HepG2 (cell line): ENCODE results near the gene GBE1. TPM values are rescaled to one million over a fixed set of nuclear protein-coding genes. Genes with fewer than 3 reads are reported as not detected.

Experiments
- ATM ChIP-seq: fragments of 450-650 bp; IDR thresholded peaks from 2 replicates; pipeline ENCODE4 v1.7.1; 2017; ENCODE audit warnings: mild to moderate bottlenecking, borderline replicate concordance
- CBX1 ChIP-seq: IDR thresholded peaks from one replicate; pipeline ENCODE4 v1.6.1; 2016; ENCODE audit warnings: antibody characterized with exemption, low read depth
- GATAD1 ChIP-seq: IDR thresholded peaks from 2 replicates; pipeline ENCODE4 v1.6.1; 2016; ENCODE audit warnings: missing genetic modification reagents, missing compliant biosample characterization
- JUND ChIP-seq: sonication (generic); formaldehyde crosslinking; IDR thresholded peaks from 2 replicates; pipeline ENCODE4 v1.8.0; 2022; ENCODE audit warnings: mild to moderate bottlenecking, missing genetic modification reagents
- MAFF ChIP-seq: IDR thresholded peaks from 2 replicates; pipeline ENCODE4 v1.6.1; 2011; ENCODE audit warnings: low read depth, low read length, improper control_type of control experiment
- NAIF1 ChIP-seq: sonication (generic); formaldehyde crosslinking; IDR thresholded peaks from 2 replicates; pipeline ENCODE4 v1.5.0; 2020; ENCODE audit warnings: mild to moderate bottlenecking, missing genetic modification reagents, borderline replicate concordance
- NFATC3 ChIP-seq: sonication (generic); formaldehyde crosslinking; IDR thresholded peaks from 2 replicates; pipeline ENCODE4 v1.5.1; 2020; ENCODE audit warnings: mild to moderate bottlenecking, missing genetic modification reagents
- NPAS2 ChIP-seq: sonication (generic); formaldehyde crosslinking; IDR thresholded peaks from 2 replicates; pipeline ENCODE4 v1.8.0; 2022; ENCODE audit warnings: mild to moderate bottlenecking, missing genetic modification reagents, borderline replicate concordance
- PITX1 ChIP-seq: sonication (generic); formaldehyde crosslinking; IDR thresholded peaks from 2 replicates; pipeline ENCODE4 v1.5.1; 2020; ENCODE audit warnings: mild to moderate bottlenecking, missing genetic modification reagents
- YEATS4 ChIP-seq: sonication (generic); formaldehyde crosslinking; IDR thresholded peaks from 2 replicates; pipeline ENCODE4 v1.4.0; 2020; ENCODE audit warnings: missing genetic modification reagents, borderline replicate concordance
- ZFAT ChIP-seq: sonication (generic); formaldehyde crosslinking; conservative IDR thresholded peaks from 2 replicates; pipeline ENCODE4 v1.8.1; 2023; ENCODE audit warnings: missing genetic modification reagents, inconsistent platforms
- ZNF350 ChIP-seq: sonication (generic); formaldehyde crosslinking; IDR thresholded peaks from 2 replicates; pipeline ENCODE4 v1.4.0; 2020; ENCODE audit warnings: mild to moderate bottlenecking, low read depth, missing genetic modification reagents, borderline replicate concordance
- ZNF367 ChIP-seq: sonication (generic); formaldehyde crosslinking; IDR thresholded peaks from 2 replicates; pipeline ENCODE4 v1.4.0; 2020; ENCODE audit warnings: missing genetic modification reagents, borderline replicate concordance
- ZNF780A ChIP-seq: sonication (generic); formaldehyde crosslinking; IDR thresholded peaks from 2 replicates; pipeline ENCODE4 v1.8.0; 2022; ENCODE audit warnings: mild to moderate bottlenecking, missing genetic modification reagents, moderate library complexity
- ZNF790 ChIP-seq: sonication (generic); formaldehyde crosslinking; IDR thresholded peaks from 2 replicates; pipeline ENCODE4 v1.8.0; 2022; ENCODE audit warnings: missing genetic modification reagents, mild to moderate bottlenecking, borderline replicate concordance
- polyA plus RNA-seq, 8 experiments: library from polyadenylated mRNA; depleted of rRNA in 3 of 8; stranded (reverse) in 7 of 8; unstranded in 1 of 8; fragments of >200 nt; fragmentation: Illumina TruSeq in 4 of 8; extraction: Trizol in 4 of 8; gene quantifications; 2 replicates each; pipeline versions ENCODE4 v1.2.1 to v1.2.3, GENCODE V29; 2011 to 2016; ENCODE audit warnings: low read depth in 4 of 8, missing spikeins in 1 of 8, mixed read lengths in 1 of 8; ENCODE audit not compliant: insufficient read depth in 1 of 8
- total RNA-seq, 5 experiments: library from RNA; depleted of rRNA; stranded (reverse); fragments of >200 nt; fragmentation: Illumina TruSeq; extraction: Trizol; gene quantifications; 2 replicates each; pipeline ENCODE4 v1.2.3, GENCODE V29; 2016; ENCODE audit warnings: low read depth in 1 of 5
- TF ChIP-seq, protein P1 (sequence below): sonication (generic); formaldehyde crosslinking; IDR thresholded peaks from 2 replicates; pipeline ENCODE4 v1.9.0; 2021; ENCODE audit warnings: missing genetic modification reagents, borderline replicate concordance
- TF ChIP-seq, protein P2 (sequence below): sonication (generic); formaldehyde crosslinking; IDR thresholded peaks from 2 replicates; pipeline ENCODE4 v1.5.1; 2020; ENCODE audit warnings: missing genetic modification reagents, mild to moderate bottlenecking, borderline replicate concordance
- TF ChIP-seq, protein P3 (sequence below): sonication (generic); formaldehyde crosslinking; IDR thresholded peaks from 2 replicates; pipeline ENCODE4 v1.8.0; 2022; ENCODE audit warnings: mild to moderate bottlenecking, missing genetic modification reagents, moderate library complexity
- TF ChIP-seq, protein P4 (sequence below): sonication (generic); formaldehyde crosslinking; conservative IDR thresholded peaks from 2 replicates; pipeline ENCODE4 v1.4.0; 2020; ENCODE audit warnings: missing genetic modification reagents
- TF ChIP-seq, protein P5 (sequence below): sonication (generic); formaldehyde crosslinking; IDR thresholded peaks from 2 replicates; pipeline ENCODE4 v1.5.1; 2020; ENCODE audit warnings: mild to moderate bottlenecking, moderate library complexity, missing genetic modification reagents
- TF ChIP-seq, protein P6 (sequence below): IDR thresholded peaks from 2 replicates; pipeline ENCODE4 v1.6.1; 2012; ENCODE audit warnings: low read depth, low read length, improper control_type of control experiment

Gene GBE1
- total and polyA plus RNA-seq, 2 of the 13 experiments (the other 11 are each of a cell fraction or from before 2014, with no cell fraction given) = 22.9 to 36.1 TPM

DNA sequence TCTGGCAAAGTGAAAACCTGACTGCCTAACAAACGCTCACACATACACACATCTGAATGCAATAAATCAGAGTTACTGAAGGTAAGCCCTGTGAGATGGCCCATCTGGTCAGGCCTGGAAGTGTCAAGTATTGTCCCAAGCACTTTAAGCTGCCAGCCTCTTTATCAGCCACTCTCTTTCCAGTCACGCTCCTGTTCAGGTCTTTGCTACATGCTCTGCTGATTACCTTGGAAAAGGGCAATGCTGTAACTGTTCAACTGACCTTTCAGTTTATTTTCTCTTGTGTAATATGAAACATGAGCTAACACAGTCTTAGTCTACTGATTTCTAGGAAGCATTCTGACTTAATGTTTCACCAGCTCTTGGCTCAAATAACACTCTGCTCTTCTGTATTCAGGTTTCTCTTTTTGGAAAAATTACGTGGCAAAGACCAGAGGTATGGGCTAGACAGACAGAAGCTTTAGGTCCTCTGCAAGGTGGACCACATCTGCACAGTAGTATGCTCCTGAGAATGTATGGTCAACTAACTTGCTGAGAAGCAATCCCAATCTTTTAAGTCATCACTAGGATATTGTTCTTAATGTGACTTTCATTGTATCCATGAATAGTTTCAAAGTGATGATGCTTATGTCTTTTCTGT is 44.5 kb downstream of the GBE1 start (continued):
- TF ChIP-seq, protein P1, sequence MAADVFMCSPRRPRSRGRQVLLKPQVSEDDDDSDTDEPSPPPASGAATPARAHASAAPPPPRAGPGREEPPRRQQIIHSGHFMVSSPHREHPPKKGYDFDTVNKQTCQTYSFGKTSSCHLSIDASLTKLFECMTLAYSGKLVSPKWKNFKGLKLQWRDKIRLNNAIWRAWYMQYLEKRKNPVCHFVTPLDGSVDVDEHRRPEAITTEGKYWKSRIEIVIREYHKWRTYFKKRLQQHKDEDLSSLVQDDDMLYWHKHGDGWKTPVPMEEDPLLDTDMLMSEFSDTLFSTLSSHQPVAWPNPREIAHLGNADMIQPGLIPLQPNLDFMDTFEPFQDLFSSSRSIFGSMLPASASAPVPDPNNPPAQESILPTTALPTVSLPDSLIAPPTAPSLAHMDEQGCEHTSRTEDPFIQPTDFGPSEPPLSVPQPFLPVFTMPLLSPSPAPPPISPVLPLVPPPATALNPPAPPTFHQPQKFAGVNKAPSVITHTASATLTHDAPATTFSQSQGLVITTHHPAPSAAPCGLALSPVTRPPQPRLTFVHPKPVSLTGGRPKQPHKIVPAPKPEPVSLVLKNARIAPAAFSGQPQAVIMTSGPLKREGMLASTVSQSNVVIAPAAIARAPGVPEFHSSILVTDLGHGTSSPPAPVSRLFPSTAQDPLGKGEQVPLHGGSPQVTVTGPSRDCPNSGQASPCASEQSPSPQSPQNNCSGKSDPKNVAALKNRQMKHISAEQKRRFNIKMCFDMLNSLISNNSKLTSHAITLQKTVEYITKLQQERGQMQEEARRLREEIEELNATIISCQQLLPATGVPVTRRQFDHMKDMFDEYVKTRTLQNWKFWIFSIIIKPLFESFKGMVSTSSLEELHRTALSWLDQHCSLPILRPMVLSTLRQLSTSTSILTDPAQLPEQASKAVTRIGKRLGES = peak; percentile 83; the same call in 1 of the 2 replicates
- TF ChIP-seq, protein P2, sequence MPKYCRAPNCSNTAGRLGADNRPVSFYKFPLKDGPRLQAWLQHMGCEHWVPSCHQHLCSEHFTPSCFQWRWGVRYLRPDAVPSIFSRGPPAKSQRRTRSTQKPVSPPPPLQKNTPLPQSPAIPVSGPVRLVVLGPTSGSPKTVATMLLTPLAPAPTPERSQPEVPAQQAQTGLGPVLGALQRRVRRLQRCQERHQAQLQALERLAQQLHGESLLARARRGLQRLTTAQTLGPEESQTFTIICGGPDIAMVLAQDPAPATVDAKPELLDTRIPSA (CRISPR knock-in tag) = no peak
- TF ChIP-seq PITX1 (peak; percentile 89), NPAS2 (CRISPR knock-in tag) (no peak), ZFAT (CRISPR knock-in tag) (no peak), ZNF350 (CRISPR knock-in tag) (no peak), JUND (CRISPR knock-in tag) (peak; percentile 50), CBX1 (no peak), ATM (peak; percentile 89; the same call in 1 of the 2 replicates), MAFF (peak; percentile 24; the same call in 1 of the 2 replicates), ZNF790 (CRISPR knock-in tag) (no peak), NFATC3 (CRISPR knock-in tag) (no peak), ZNF780A (CRISPR knock-in tag) (no peak), ZNF367 (CRISPR knock-in tag) (no peak), GATAD1 (CRISPR knock-in tag) (peak; percentile 57), YEATS4 (CRISPR knock-in tag) (peak; percentile 32; the same call in 1 of the 2 replicates), NAIF1 (CRISPR knock-in tag) (0 out of 2 replicates have a peak, but pooled peaks have one; percentile 25)
- TF ChIP-seq, protein P3, sequence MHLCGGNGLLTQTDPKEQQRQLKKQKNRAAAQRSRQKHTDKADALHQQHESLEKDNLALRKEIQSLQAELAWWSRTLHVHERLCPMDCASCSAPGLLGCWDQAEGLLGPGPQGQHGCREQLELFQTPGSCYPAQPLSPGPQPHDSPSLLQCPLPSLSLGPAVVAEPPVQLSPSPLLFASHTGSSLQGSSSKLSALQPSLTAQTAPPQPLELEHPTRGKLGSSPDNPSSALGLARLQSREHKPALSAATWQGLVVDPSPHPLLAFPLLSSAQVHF (CRISPR knock-in tag) = no peak
- TF ChIP-seq, protein P4, sequence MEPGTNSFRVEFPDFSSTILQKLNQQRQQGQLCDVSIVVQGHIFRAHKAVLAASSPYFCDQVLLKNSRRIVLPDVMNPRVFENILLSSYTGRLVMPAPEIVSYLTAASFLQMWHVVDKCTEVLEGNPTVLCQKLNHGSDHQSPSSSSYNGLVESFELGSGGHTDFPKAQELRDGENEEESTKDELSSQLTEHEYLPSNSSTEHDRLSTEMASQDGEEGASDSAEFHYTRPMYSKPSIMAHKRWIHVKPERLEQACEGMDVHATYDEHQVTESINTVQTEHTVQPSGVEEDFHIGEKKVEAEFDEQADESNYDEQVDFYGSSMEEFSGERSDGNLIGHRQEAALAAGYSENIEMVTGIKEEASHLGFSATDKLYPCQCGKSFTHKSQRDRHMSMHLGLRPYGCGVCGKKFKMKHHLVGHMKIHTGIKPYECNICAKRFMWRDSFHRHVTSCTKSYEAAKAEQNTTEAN (CRISPR knock-in tag) = no peak
- TF ChIP-seq, protein P5, sequence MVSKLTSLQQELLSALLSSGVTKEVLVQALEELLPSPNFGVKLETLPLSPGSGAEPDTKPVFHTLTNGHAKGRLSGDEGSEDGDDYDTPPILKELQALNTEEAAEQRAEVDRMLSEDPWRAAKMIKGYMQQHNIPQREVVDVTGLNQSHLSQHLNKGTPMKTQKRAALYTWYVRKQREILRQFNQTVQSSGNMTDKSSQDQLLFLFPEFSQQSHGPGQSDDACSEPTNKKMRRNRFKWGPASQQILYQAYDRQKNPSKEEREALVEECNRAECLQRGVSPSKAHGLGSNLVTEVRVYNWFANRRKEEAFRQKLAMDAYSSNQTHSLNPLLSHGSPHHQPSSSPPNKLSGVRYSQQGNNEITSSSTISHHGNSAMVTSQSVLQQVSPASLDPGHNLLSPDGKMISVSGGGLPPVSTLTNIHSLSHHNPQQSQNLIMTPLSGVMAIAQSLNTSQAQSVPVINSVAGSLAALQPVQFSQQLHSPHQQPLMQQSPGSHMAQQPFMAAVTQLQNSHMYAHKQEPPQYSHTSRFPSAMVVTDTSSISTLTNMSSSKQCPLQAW (CRISPR knock-in tag) = peak; percentile 96
- TF ChIP-seq, protein P6, sequence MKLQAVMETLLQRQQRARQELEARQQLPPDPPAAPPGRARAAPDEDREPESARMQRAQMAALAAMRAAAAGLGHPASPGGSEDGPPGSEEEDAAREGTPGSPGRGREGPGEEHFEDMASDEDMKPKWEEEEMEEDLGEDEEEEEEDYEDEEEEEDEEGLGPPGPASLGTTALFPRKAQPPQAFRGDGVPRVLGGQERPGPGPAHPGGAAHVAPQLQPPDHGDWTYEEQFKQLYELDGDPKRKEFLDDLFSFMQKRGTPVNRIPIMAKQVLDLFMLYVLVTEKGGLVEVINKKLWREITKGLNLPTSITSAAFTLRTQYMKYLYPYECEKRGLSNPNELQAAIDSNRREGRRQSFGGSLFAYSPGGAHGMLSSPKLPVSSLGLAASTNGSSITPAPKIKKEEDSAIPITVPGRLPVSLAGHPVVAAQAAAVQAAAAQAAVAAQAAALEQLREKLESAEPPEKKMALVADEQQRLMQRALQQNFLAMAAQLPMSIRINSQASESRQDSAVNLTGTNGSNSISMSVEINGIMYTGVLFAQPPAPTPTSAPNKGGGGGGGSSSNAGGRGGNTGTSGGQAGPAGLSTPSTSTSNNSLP = peak; percentile 70; the same call in 1 of the 2 replicates
